Thoracic aorta (tissue), 2 donors: ENCODE measurements around the gene TBX15. TPM values are rescaled to one million over a fixed set of nuclear protein-coding genes. Genes with fewer than 3 reads are reported as not detected.
"Not testable (repeated sequence)": the region's sequence is repeated elsewhere in the genome, so short reads cannot be mapped to it uniquely, and the experiment has no call there.

ENCODE experiments used
- ATAC-seq: fragments of 150-250 bp; one replicate; pipeline ENCODE4 v1.8.0; 2017; ENCODE audit warnings: low read depth; ENCODE audit not compliant: insufficient number of reproducible peaks, low FRiP score
- DNase-seq: peaks from one replicate; pipeline ENCODE4 v3.0.0-alpha.2; 2020; ENCODE audit warnings: low spot score
- H3K27ac ChIP-seq, 2 donors: fragments of 200-600 bp; sonication (generic); 1 replicate in 1 of 2; 2 replicates in 1 of 2; pipeline ENCODE4 v1.5.1; 2016; ENCODE audit warnings: mild to moderate bottlenecking in 2 of 2, moderate library complexity in 2 of 2
- H3K27me3 ChIP-seq: fragments of 200-600 bp; sonication (generic); replicated peaks from 2 replicates; pipeline ENCODE4 v1.6.0; 2016; ENCODE audit warnings: mild to moderate bottlenecking; ENCODE audit not compliant: insufficient read depth
- H3K36me3 ChIP-seq: fragments of 200-600 bp; sonication (generic); one replicate; pipeline ENCODE4 v1.5.1; 2016
- H3K4me1 ChIP-seq, 2 donors: fragments of 200-600 bp; sonication (generic); 1 replicate in 1 of 2; 2 replicates in 1 of 2; pipeline versions ENCODE4 v1.5.1 to v1.6.0; 2016; ENCODE audit warnings: low read depth in 2 of 2, mild to moderate bottlenecking in 1 of 2; ENCODE audit not compliant: control insufficient read depth in 1 of 2
- H3K4me3 ChIP-seq: fragments of 200-600 bp; sonication (generic); 2 replicates; pipeline ENCODE4 v1.5.1; 2016; ENCODE audit warnings: mild to moderate bottlenecking
- H3K9me3 ChIP-seq: fragments of 200-600 bp; sonication (generic); 2 replicates; pipeline ENCODE4 v1.5.1; 2016
- CTCF ChIP-seq: fragments of 200-600 bp; sonication (generic); IDR thresholded peaks from one replicate; pipeline ENCODE4 v1.5.1; 2019; ENCODE audit warnings: antibody characterized with exemption
- total RNA-seq, 2 donors: library from RNA; depleted of rRNA; stranded (reverse); fragments of >200 nt; gene quantifications; one replicate each; pipeline versions ENCODE4 v1.1.0 to v1.2.3, GENCODE V29; 2016

TBX15 gene
- total RNA-seq, 2 donors from 2014 or later = 1.5 to 6.8 TPM

DNA sequence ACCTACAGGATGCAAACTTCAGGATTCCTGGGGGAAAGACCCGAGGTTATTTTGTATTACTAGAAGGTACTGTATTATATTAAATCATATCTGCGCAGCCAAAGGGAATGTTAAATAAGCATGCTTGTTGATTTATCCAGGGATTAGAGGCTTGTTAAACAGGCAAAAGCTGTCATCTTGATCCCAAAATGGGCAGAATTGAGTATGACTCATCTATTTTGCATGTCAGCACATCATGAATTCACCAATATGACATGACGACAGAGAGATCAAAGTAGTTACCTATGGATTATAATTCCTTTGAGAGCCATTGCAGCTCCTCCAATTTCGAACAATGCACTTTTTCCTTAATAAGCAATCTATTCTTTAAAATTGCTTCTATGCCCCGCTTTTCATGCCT is 66.1 kb downstream of the TBX15 start:
- Histone ChIP-seq H3K27ac (no peak overlapping the region), H3K4me1 (no peaks in the 10 kb centered on the region), H3K36me3 (no peaks in the 10 kb centered on the region), H3K4me3 (no peak overlapping the region), H3K27me3 (no peaks in the 10 kb centered on the region), H3K9me3 (no peaks in the 10 kb centered on the region)
- DNase-seq (no peak), ATAC-seq (no peak)
- no peak for TF ChIP-seq CTCF

- no peaks in the 10 kb centered on the region for H3K9me3 ChIP-seq
- no peak overlapping the region for H3K4me3 ChIP-seq
- no peak for ATAC-seq
- no peak overlapping the region for H3K27ac ChIP-seq
- H3K27me3 ChIP-seq = no peaks in the 10 kb centered on the region
- H3K36me3 ChIP-seq = no peaks in the 10 kb centered on the region
- H3K4me1 ChIP-seq = no peaks in the 10 kb centered on the region
- no peak for DNase-seq
- TF ChIP-seq CTCF = no peak
Measured at GRCh38 chr1:118920124-118920717, 67.9 kb downstream of the TBX15 start.

- DNase-seq (no peak), ATAC-seq (no peak)
- no peaks in the 10 kb centered on the region for H3K36me3 ChIP-seq
- no peak overlapping the region for H3K27ac ChIP-seq
- no peaks in the 10 kb centered on the region for H3K9me3 ChIP-seq
- H3K4me3 ChIP-seq = no peak overlapping the region
- no peaks in the 10 kb centered on the region for H3K27me3 ChIP-seq
- no peaks in the 10 kb centered on the region for H3K4me1 ChIP-seq
- no peak for TF ChIP-seq CTCF
Measured at GRCh38 chr1:118918940-118919259, 69.2 kb downstream of the TBX15 start.

DNA sequence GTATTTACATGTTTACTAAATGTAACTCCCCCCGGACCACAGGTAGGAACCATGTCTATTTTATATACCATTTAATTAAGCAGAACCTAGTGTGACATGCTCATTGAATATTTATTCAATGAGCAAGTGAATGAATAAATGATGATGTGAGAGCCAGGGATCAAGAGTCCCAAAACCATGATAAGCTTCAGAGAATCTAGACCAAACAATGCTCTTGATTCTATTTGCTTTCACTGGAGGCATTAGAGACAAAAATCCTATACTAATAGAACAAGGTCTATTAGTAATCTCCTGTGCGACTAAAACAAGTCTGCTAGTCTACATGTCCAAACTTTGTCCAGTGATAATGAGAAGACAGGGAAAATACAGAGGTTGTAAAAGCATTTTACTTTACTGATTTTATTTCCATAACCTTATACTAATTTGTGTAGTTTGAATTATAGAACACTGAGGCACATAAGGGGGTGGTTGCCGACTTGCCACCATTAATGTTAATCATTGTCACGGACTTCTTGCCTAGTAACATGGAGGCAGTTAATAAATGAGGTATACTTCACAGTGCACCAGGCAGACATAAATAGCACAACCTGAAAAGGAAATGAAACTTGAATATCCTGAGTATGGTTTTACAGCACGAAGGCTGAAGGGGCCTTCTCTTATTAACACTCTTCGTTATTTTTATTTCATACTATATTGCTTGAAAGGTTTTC is 69.8 kb downstream of the TBX15 start:
- H3K36me3 ChIP-seq = no peaks in the 10 kb centered on the region
- TF ChIP-seq CTCF = no peak
- no peaks in the 10 kb centered on the region for H3K4me1 ChIP-seq
- H3K9me3 ChIP-seq = no peaks in the 10 kb centered on the region
- DNase-seq (no peak), ATAC-seq (peak; percentile 24)
- no peak overlapping the region for H3K27ac ChIP-seq
- no peak overlapping the region for H3K4me3 ChIP-seq
- H3K27me3 ChIP-seq = no peaks in the 10 kb centered on the region

DNA sequence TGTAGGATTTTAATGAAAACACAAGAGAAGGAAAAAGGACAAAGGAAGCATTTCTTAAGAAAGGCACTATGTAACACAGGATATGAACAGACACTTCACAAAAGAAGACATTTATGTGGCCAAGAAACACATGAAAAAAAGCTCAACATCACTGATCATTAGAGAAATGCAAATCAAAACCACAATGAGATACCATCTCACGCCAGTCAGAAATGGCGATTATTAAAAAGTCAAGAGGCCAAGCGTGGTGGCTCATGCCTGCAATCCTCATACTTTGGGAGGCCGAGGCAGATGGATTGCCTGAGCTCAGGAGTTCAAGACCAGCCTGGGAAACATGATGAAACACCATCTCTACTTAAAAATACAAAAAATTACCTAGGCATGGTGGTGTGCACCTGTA is 71.8 kb downstream of the TBX15 start:
- H3K27ac ChIP-seq, ATAC-seq, H3K36me3 ChIP-seq, H3K4me1 ChIP-seq, H3K9me3 ChIP-seq, H3K4me3 ChIP-seq, DNase-seq, H3K27me3 ChIP-seq: not testable (repeated sequence)
